GM23338 (cell line): ENCODE results near the gene NXPH4.

Source experiments
- CREB1 ChIP-seq: fragments of 250-450 bp; sonication (Bioruptor Pico); IDR thresholded peaks from 2 replicates; pipeline ENCODE4 v1.5.0; 2020; ENCODE audit warnings: low read depth, mild to moderate bottlenecking, moderate library complexity
- EZH2 ChIP-seq: fragments of 200-600 bp; sonication (generic); IDR thresholded peaks from one replicate; pipeline ENCODE4 v1.8.0; 2017; ENCODE audit warnings: antibody characterized with exemption, mild to moderate bottlenecking, low read depth; ENCODE audit not compliant: unreplicated experiment
- EZH2phosphoT487 ChIP-seq: fragments of 200-600 bp; sonication (generic); IDR thresholded peaks from one replicate; pipeline ENCODE4 v1.8.1; 2018; ENCODE audit warnings: antibody characterized with exemption; ENCODE audit not compliant: unreplicated experiment
- JUNB ChIP-seq: IDR thresholded peaks from one replicate; pipeline ENCODE4 v1.6.1; 2016; ENCODE audit warnings: antibody characterized with exemption; ENCODE audit not compliant: unreplicated experiment
- NANOG ChIP-seq: IDR thresholded peaks from 2 replicates; pipeline ENCODE4 v1.6.1; 2016; ENCODE audit warnings: antibody characterized with exemption, borderline replicate concordance
- POLR2AphosphoS5 ChIP-seq: IDR thresholded peaks from 2 replicates; pipeline ENCODE4 v1.6.1; 2016; ENCODE audit warnings: antibody characterized with exemption, low read depth
- STAT1 ChIP-seq: IDR thresholded peaks from one replicate; pipeline ENCODE4 v1.6.1; 2016; ENCODE audit warnings: antibody characterized with exemption; ENCODE audit not compliant: unreplicated experiment
- ZNF114 ChIP-seq: fragments of 250-450 bp; sonication (Bioruptor Pico); IDR thresholded peaks from 2 replicates; pipeline ENCODE4 v1.5.0; 2020; ENCODE audit warnings: mild to moderate bottlenecking, moderate library complexity
- ZNF331 ChIP-seq: fragments of 250-450 bp; sonication (Bioruptor Pico); IDR thresholded peaks from 2 replicates; pipeline ENCODE4 v1.5.0; 2020; ENCODE audit warnings: low read depth, mild to moderate bottlenecking, moderate library complexity
- TF ChIP-seq, protein P1 (sequence below), 2 experiments: fragments of 200-600 bp in 1 of 2; sonication (generic) in 1 of 2; conservative IDR thresholded peaks; 2 replicates each; pipeline versions ENCODE4 v1.5.1 to v1.6.1; 2016 to 2017; ENCODE audit warnings: antibody characterized with exemption in 2 of 2, low read depth in 2 of 2, mild to moderate bottlenecking in 2 of 2, moderate library complexity in 1 of 2
- TF ChIP-seq, protein P2 (sequence below): IDR thresholded peaks from one replicate; pipeline ENCODE4 v1.6.1; 2018; ENCODE audit warnings: antibody characterized with exemption; ENCODE audit not compliant: unreplicated experiment
- TF ChIP-seq, protein P3 (sequence below): fragments of 250-450 bp; sonication (Bioruptor Pico); IDR thresholded peaks from 2 replicates; pipeline ENCODE4 v1.5.0; 2020; ENCODE audit warnings: mild to moderate bottlenecking, moderate library complexity

DNA sequence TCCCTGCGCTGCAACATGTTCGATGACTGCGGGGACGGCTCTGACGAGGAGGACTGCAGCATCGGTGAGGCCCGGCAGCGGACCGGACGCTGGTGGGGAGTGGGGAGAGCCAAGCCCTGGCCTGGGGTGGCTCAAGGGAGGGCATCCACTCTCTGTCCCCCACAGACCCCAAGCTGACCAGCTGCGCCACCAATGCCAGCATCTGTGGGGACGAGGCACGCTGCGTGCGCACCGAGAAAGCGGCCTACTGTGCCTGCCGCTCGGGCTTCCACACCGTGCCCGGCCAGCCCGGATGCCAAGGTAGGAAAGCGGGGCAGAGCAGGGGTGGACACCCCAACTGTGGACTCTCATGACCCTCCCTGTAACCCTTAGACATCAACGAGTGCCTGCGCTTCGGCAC lies 11.4 kb upstream of the NXPH4 start:
- TF ChIP-seq, protein P1, sequence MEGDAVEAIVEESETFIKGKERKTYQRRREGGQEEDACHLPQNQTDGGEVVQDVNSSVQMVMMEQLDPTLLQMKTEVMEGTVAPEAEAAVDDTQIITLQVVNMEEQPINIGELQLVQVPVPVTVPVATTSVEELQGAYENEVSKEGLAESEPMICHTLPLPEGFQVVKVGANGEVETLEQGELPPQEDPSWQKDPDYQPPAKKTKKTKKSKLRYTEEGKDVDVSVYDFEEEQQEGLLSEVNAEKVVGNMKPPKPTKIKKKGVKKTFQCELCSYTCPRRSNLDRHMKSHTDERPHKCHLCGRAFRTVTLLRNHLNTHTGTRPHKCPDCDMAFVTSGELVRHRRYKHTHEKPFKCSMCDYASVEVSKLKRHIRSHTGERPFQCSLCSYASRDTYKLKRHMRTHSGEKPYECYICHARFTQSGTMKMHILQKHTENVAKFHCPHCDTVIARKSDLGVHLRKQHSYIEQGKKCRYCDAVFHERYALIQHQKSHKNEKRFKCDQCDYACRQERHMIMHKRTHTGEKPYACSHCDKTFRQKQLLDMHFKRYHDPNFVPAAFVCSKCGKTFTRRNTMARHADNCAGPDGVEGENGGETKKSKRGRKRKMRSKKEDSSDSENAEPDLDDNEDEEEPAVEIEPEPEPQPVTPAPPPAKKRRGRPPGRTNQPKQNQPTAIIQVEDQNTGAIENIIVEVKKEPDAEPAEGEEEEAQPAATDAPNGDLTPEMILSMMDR (conservative IDR thresholded peaks at IDR 0.05; ENCODE audit: low read depth in 2 of 2), result no peak
- TF ChIP-seq EZH2, result no peak
- TF ChIP-seq, protein P2, sequence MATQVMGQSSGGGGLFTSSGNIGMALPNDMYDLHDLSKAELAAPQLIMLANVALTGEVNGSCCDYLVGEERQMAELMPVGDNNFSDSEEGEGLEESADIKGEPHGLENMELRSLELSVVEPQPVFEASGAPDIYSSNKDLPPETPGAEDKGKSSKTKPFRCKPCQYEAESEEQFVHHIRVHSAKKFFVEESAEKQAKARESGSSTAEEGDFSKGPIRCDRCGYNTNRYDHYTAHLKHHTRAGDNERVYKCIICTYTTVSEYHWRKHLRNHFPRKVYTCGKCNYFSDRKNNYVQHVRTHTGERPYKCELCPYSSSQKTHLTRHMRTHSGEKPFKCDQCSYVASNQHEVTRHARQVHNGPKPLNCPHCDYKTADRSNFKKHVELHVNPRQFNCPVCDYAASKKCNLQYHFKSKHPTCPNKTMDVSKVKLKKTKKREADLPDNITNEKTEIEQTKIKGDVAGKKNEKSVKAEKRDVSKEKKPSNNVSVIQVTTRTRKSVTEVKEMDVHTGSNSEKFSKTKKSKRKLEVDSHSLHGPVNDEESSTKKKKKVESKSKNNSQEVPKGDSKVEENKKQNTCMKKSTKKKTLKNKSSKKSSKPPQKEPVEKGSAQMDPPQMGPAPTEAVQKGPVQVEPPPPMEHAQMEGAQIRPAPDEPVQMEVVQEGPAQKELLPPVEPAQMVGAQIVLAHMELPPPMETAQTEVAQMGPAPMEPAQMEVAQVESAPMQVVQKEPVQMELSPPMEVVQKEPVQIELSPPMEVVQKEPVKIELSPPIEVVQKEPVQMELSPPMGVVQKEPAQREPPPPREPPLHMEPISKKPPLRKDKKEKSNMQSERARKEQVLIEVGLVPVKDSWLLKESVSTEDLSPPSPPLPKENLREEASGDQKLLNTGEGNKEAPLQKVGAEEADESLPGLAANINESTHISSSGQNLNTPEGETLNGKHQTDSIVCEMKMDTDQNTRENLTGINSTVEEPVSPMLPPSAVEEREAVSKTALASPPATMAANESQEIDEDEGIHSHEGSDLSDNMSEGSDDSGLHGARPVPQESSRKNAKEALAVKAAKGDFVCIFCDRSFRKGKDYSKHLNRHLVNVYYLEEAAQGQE, result no peak
- TF ChIP-seq POLR2AphosphoS5, result peak; percentile 14; the same call in 1 of the 2 replicates
- no peak for TF ChIP-seq CREB1 (CRISPR knock-in tag)
- TF ChIP-seq, protein P3, sequence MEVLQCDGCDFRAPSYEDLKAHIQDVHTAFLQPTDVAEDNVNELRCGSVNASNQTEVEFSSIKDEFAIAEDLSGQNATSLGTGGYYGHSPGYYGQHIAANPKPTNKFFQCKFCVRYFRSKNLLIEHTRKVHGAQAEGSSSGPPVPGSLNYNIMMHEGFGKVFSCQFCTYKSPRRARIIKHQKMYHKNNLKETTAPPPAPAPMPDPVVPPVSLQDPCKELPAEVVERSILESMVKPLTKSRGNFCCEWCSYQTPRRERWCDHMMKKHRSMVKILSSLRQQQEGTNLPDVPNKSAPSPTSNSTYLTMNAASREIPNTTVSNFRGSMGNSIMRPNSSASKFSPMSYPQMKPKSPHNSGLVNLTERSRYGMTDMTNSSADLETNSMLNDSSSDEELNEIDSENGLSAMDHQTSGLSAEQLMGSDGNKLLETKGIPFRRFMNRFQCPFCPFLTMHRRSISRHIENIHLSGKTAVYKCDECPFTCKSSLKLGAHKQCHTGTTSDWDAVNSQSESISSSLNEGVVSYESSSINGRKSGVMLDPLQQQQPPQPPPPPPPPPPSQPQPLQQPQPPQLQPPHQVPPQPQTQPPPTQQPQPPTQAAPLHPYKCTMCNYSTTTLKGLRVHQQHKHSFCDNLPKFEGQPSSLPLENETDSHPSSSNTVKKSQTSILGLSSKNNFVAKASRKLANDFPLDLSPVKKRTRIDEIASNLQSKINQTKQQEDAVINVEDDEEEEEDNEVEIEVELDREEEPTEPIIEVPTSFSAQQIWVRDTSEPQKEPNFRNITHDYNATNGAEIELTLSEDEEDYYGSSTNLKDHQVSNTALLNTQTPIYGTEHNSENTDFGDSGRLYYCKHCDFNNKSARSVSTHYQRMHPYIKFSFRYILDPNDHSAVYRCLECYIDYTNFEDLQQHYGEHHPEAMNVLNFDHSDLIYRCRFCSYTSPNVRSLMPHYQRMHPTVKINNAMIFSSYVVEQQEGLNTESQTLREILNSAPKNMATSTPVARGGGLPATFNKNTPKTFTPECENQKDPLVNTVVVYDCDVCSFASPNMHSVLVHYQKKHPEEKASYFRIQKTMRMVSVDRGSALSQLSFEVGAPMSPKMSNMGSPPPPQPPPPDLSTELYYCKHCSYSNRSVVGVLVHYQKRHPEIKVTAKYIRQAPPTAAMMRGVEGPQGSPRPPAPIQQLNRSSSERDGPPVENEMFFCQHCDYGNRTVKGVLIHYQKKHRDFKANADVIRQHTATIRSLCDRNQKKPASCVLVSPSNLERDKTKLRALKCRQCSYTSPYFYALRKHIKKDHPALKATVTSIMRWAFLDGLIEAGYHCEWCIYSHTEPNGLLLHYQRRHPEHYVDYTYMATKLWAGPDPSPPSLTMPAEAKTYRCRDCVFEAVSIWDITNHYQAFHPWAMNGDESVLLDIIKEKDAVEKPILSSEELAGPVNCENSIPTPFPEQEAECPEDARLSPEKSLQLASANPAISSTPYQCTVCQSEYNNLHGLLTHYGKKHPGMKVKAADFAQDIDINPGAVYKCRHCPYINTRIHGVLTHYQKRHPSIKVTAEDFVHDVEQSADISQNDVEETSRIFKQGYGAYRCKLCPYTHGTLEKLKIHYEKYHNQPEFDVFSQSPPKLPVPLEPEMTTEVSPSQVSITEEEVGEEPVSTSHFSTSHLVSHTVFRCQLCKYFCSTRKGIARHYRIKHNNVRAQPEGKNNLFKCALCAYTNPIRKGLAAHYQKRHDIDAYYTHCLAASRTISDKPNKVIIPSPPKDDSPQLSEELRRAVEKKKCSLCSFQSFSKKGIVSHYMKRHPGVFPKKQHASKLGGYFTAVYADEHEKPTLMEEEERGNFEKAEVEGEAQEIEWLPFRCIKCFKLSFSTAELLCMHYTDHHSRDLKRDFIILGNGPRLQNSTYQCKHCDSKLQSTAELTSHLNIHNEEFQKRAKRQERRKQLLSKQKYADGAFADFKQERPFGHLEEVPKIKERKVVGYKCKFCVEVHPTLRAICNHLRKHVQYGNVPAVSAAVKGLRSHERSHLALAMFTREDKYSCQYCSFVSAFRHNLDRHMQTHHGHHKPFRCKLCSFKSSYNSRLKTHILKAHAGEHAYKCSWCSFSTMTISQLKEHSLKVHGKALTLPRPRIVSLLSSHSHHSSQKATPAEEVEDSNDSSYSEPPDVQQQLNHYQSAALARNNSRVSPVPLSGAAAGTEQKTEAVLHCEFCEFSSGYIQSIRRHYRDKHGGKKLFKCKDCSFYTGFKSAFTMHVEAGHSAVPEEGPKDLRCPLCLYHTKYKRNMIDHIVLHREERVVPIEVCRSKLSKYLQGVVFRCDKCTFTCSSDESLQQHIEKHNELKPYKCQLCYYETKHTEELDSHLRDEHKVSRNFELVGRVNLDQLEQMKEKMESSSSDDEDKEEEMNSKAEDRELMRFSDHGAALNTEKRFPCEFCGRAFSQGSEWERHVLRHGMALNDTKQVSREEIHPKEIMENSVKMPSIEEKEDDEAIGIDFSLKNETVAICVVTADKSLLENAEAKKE, result no peak
- no peak for TF ChIP-seq STAT1
- no peak for TF ChIP-seq ZNF331 (CRISPR knock-in tag)
- no peak for TF ChIP-seq EZH2phosphoT487
- no peak for TF ChIP-seq JUNB
- TF ChIP-seq NANOG, result no peak
- TF ChIP-seq ZNF114, result no peak
